Body of pancreas (tissue), 4 donors: ENCODE results near the gene GPX6. TPM values are rescaled to one million over a fixed set of nuclear protein-coding genes. Genes with fewer than 3 reads are reported as not detected.
"Not testable (repeated sequence)": the region's sequence is repeated elsewhere in the genome, so short reads cannot be mapped to it uniquely, and the experiment has no call there.

Source experiments
- ATAC-seq: fragments of 150-250 bp; one replicate; pipeline ENCODE4 v1.9.1; 2016
- DNase-seq, 4 donors: peaks; one replicate each; pipeline ENCODE4 v3.0.0-alpha.2; 2019
- H3K27ac ChIP-seq, 4 donors: fragments of 200-600 bp; sonication (generic); 1 replicate in 3 of 4; 2 replicates in 1 of 4; pipeline versions ENCODE4 v1.5.1 to v1.6.1; 2016 to 2019; ENCODE audit warnings: mild to moderate bottlenecking in 1 of 4, mixed read lengths in 1 of 4, moderate library complexity in 1 of 4
- H3K27me3 ChIP-seq, 2 donors: fragments of 200-600 bp; sonication (generic); one replicate each; pipeline ENCODE4 v1.6.0; 2016; ENCODE audit warnings: mild to moderate bottlenecking in 1 of 2
- H3K36me3 ChIP-seq, 2 donors: fragments of 200-600 bp; sonication (generic); replicated peaks in 1 of 2; 2 replicates each; pipeline ENCODE4 v1.5.1; 2016; ENCODE audit warnings: low read depth in 2 of 2; ENCODE audit not compliant: insufficient read depth in 1 of 2
- H3K4me1 ChIP-seq: fragments of 200-600 bp; sonication (generic); one replicate; pipeline ENCODE4 v1.6.0; 2016
- H3K4me3 ChIP-seq, 2 donors: fragments of 200-600 bp; sonication (generic); 1 replicate in 1 of 2; 2 replicates in 1 of 2; pipeline ENCODE4 v1.5.1; 2016 to 2019
- H3K9me3 ChIP-seq, 3 donors: fragments of 200-600 bp; sonication (generic); 1 replicate in 2 of 3; 2 replicates in 1 of 3; pipeline ENCODE4 v1.5.1; 2016
- CTCF ChIP-seq, 7 experiments: fragments of 450-650 bp in 4 of 7; fragments of 200-600 bp in 3 of 7; sonication (generic) in 3 of 7; IDR thresholded peaks; one replicate each; pipeline ENCODE4 v1.5.1; 2016 to 2019; ENCODE audit warnings: antibody characterized with exemption in 7 of 7
- POLR2A ChIP-seq, 3 donors: fragments of 450-650 bp; IDR thresholded peaks; one replicate each; pipeline ENCODE4 v1.6.1; 2016; ENCODE audit warnings: antibody characterized with exemption in 3 of 3, mild to moderate bottlenecking in 2 of 3
- WGBS, 2 donors: methylation state at CpG; one replicate each; pipeline ENCODE4 v1.1.5; 2017; 5-methylcytosine and 5-hydroxymethylcytosine counted together
- intact Hi-C: fragments of 100-400 bp; cut with DNase I; formaldehyde crosslinking; loops from one replicate; pipeline ENCODE4 v1.15.1; 2023
- total RNA-seq, 2 donors: library from RNA; depleted of rRNA; stranded (reverse); fragments of >200 nt; gene quantifications; one replicate each; pipeline ENCODE4 v1.1.0, GENCODE V29; 2016

Gene GPX6
- total RNA-seq, 2 donors from 2014 or later, result not detected

GRCh38 chr6:28511628-28512300 is 3.8 kb downstream of the GPX6 start:
- Histone ChIP-seq H3K27ac (no peak overlapping the region), H3K36me3 (no peaks in the 10 kb centered on the region), H3K4me1 (no peaks in the 10 kb centered on the region), H3K9me3 (no peaks in the 10 kb centered on the region), H3K27me3 (no peaks in the 10 kb centered on the region), H3K4me3 (no peak overlapping the region)
- intact Hi-C loops, result no loop called here
- no peak for DNase-seq
- no peak for ATAC-seq
- no peak for TF ChIP-seq CTCF (IDR thresholded peaks at IDR 0.05)
- TF ChIP-seq POLR2A (IDR thresholded peaks at IDR 0.05), result no peak
- WGBS, 2 donors, result 90 to 91% methylated on average over 14 to 42 of the region's 51 CpGs

GRCh38 chr6:28506807-28507475 is 8.7 kb downstream of the GPX6 start:
- DNase-seq, result no peak
- H3K4me1 ChIP-seq, result no peaks in the 10 kb centered on the region
- H3K27me3 ChIP-seq, result no peaks in the 10 kb centered on the region
- TF ChIP-seq POLR2A (IDR thresholded peaks at IDR 0.05) (no peak), CTCF (IDR thresholded peaks at IDR 0.05) (no peak)
- no peaks in the 10 kb centered on the region for H3K9me3 ChIP-seq
- no peak overlapping the region for H3K27ac ChIP-seq
- intact Hi-C loops, result no loop called here
- 33 to 51% methylated on average over 4 of the region's 4 CpGs for WGBS, 2 donors
- H3K4me3 ChIP-seq, result no peak overlapping the region
- no peaks in the 10 kb centered on the region for H3K36me3 ChIP-seq
- ATAC-seq, result no peak

GRCh38 chr6:28505733-28506132 is 9.9 kb downstream of the GPX6 start:
- ATAC-seq (no peak), DNase-seq (no peak)
- no peaks in the 10 kb centered on the region for H3K36me3 ChIP-seq
- intact Hi-C loops, result no loop called here
- no peaks in the 10 kb centered on the region for H3K27me3 ChIP-seq
- TF ChIP-seq POLR2A (IDR thresholded peaks at IDR 0.05) (no peak), CTCF (IDR thresholded peaks at IDR 0.05) (no peak)
- 80 to 94% methylated on average over 1 of the region's 1 CpG for WGBS, 2 donors
- no peak overlapping the region for H3K27ac ChIP-seq
- no peak overlapping the region for H3K4me3 ChIP-seq
- no peaks in the 10 kb centered on the region for H3K9me3 ChIP-seq
- H3K4me1 ChIP-seq, result no peaks in the 10 kb centered on the region

GRCh38 chr6:28502709-28503305 is 12.8 kb downstream of the GPX6 start:
- not testable (repeated sequence) for H3K36me3 ChIP-seq, H3K4me3 ChIP-seq
- WGBS, 2 donors, result 31 to 38% methylated on average over 7 of the region's 7 CpGs

GRCh38 chr6:28502136-28502535 is 13.5 kb downstream of the GPX6 start:
- H3K4me3 ChIP-seq, H3K4me1 ChIP-seq, H3K9me3 ChIP-seq, DNase-seq, H3K36me3 ChIP-seq, H3K27me3 ChIP-seq, H3K27ac ChIP-seq, ATAC-seq, intact Hi-C loops: not testable (repeated sequence)
- WGBS, 2 donors, result 82 to 98% methylated on average over 7 to 16 of the region's 35 CpGs

More at GRCh38 chr6:28502709-28503305, 12.8 kb downstream of the GPX6 start:
- H3K9me3 ChIP-seq, H3K4me1 ChIP-seq, ATAC-seq, H3K27ac ChIP-seq, H3K27me3 ChIP-seq, intact Hi-C loops, DNase-seq: not testable (repeated sequence)
